ENCODE data around the gene TP53TG3D.
"Not testable (repeated sequence)": the region's sequence is repeated elsewhere in the genome, so short reads cannot be mapped to it uniquely, and the experiment has no call there.

The TP53TG3D gene

GRCh38 chr16:32252986-32253385 is at the start of gene TP53TG3D:
Gene TP53TG3D, plus strand, starts transcription at chr16:32253286. Its CDS starts 68 bp downstream, at chr16:32253354.
- DNase-seq (ENCODE audit: low read depth in 2 of 2), result not testable (repeated sequence)

GRCh38 chr16:32253507-32253906 is 421 bp downstream of the TP53TG3D start:
- DNase-seq (ENCODE audit: low read depth in 2 of 2), result not testable (repeated sequence)

GRCh38 chr16:32261526-32261925 is 8.4 kb downstream of the TP53TG3D start:
- DNase-seq (ENCODE audit: low read depth in 2 of 2), result not testable (repeated sequence)

- DNase-seq (ENCODE audit: low read depth in 2 of 2), result not testable (repeated sequence)
These were observed 10.5 kb downstream of the TP53TG3D start for GRCh38 chr16:32263552-32263951.

GRCh38 chr16:32281910-32282309 is 28.8 kb downstream of the TP53TG3D start:
- not testable (repeated sequence) for DNase-seq (ENCODE audit: low read depth in 2 of 2)

- DNase-seq (ENCODE audit: low read depth in 2 of 2), result not testable (repeated sequence)
These were observed 29.9 kb downstream of the TP53TG3D start for GRCh38 chr16:32283024-32283423.

GRCh38 chr16:32283917-32284495 is 30.9 kb downstream of the TP53TG3D start:
- not testable (repeated sequence) for DNase-seq (ENCODE audit: low read depth in 2 of 2)

- not testable (repeated sequence) for DNase-seq (ENCODE audit: low read depth in 2 of 2)
These were observed 32.0 kb downstream of the TP53TG3D start for GRCh38 chr16:32284800-32285796.

GRCh38 chr16:32286193-32286592 is 33.1 kb downstream of the TP53TG3D start:
- DNase-seq (ENCODE audit: low read depth in 2 of 2), result not testable (repeated sequence)

GRCh38 chr16:32287743-32288142 is 34.7 kb downstream of the TP53TG3D start:
- not testable (repeated sequence) for DNase-seq (ENCODE audit: low read depth in 2 of 2)

- DNase-seq (ENCODE audit: low read depth in 2 of 2), result not testable (repeated sequence)
These were observed 36.1 kb downstream of the TP53TG3D start for GRCh38 chr16:32289197-32289596.

GRCh38 chr16:32302776-32303175 is 49.7 kb downstream of the TP53TG3D start:
- not testable (repeated sequence) for DNase-seq (ENCODE audit: low read depth in 2 of 2)

Data from fibroblast of skin of left biceps (primary cell).